GM12878 (cell line): ENCODE data around the gene IFNA14. TPM values are rescaled to one million over a fixed set of nuclear protein-coding genes. Genes with fewer than 3 reads are reported as not detected.

Experiments
- ATAC-seq: fragments of 200-7000 bp; cut with Tn5 transposase; 3 replicates; pipeline ENCODE4 v1.9.1; 2020; ENCODE audit warnings: mild to moderate bottlenecking, moderate library complexity
- BruUV-seq: library from RNA; stranded (reverse); fragments of 400-500 nt; replicated peaks from 2 replicates; lab custom pipeline; 2021; lab: Mats Ljungman, UMichigan
- CTCF ChIA-PET: fragments of 300-600 bp; sonication (Branson Sonifier 250); formaldehyde crosslinking; extraction: SDS; loops from one replicate; lab custom pipeline; 2021; ENCODE audit warnings: inconsistent platforms; lab: Yijun Ruan, JAX
- POLR2A ChIA-PET: fragments of 350-600 bp; formaldehyde crosslinking; extraction: SDS; loops from one replicate; lab custom pipeline; 2021; ENCODE audit warnings: inconsistent platforms; lab: Charles Lee
- RAD21 ChIA-PET: fragments of 300-600 bp; sonication (Branson Sonifier 250); formaldehyde crosslinking; loops from one replicate; lab custom pipeline; 2023; ENCODE audit warnings: antibody characterized with exemption; ENCODE audit not compliant: unreplicated experiment; lab: Charles Lee
- SMC1A ChIA-PET: fragments of 300-600 bp; sonication (Branson Sonifier 250); formaldehyde crosslinking; loops from one replicate; lab custom pipeline; 2023; ENCODE audit not compliant: unreplicated experiment, uncharacterized antibody; lab: Charles Lee
- DNase-seq: peaks from one replicate; pipeline ENCODE4 v3.0.0-alpha.2; 2011; ENCODE audit warnings: low read depth, low spot score
- FAIRE-seq: peaks from 3 replicates; lab custom pipeline; 2011; peaks lifted over from hg19 to GRCh38; lab: Jason Lieb, UNC
- H2AFZ ChIP-seq: 2 replicates; pipeline ENCODE4 v1.6.0; 2011; ENCODE audit warnings: low read depth, low read length, control low read depth; ENCODE audit not compliant: control insufficient read depth
- H3K27ac ChIP-seq: 2 replicates; pipeline ENCODE4 v1.5.1; 2011; ENCODE audit warnings: control low read depth; ENCODE audit not compliant: control insufficient read depth, insufficient read depth
- H3K27me3 ChIP-seq, 2 experiments: replicated peaks in 1 of 2; 2 replicates each; pipeline versions ENCODE4 v1.6.0 to v1.6.1; 2011; ENCODE audit warnings: low read length in 1 of 2; ENCODE audit not compliant: control insufficient read depth in 2 of 2, insufficient read depth in 2 of 2
- H3K36me3 ChIP-seq, 2 experiments: 2 replicates each; pipeline ENCODE4 v1.5.1; 2011; ENCODE audit warnings: low read length in 1 of 2; ENCODE audit not compliant: control insufficient read depth in 2 of 2, insufficient read depth in 2 of 2
- H3K4me1 ChIP-seq: 2 replicates; pipeline ENCODE4 v1.6.1; 2011; ENCODE audit warnings: mild to moderate bottlenecking, low read length, moderate library complexity, mixed read lengths; ENCODE audit not compliant: control insufficient read depth, insufficient read depth
- H3K4me2 ChIP-seq: 2 replicates; pipeline ENCODE4 v1.6.0; 2011; ENCODE audit warnings: control low read depth; ENCODE audit not compliant: control insufficient read depth, insufficient read depth
- H3K4me3 ChIP-seq: fragments of 200-600 bp; sonication (generic); 2 replicates; pipeline ENCODE4 v1.5.1; 2016
- H3K79me2 ChIP-seq: 2 replicates; pipeline ENCODE4 v1.6.0; 2011; ENCODE audit warnings: low read length; ENCODE audit not compliant: control insufficient read depth, insufficient read depth
- H3K9ac ChIP-seq: 2 replicates; pipeline ENCODE4 v1.8.0; 2011; ENCODE audit warnings: low read length, control low read depth, mixed read lengths; ENCODE audit not compliant: control insufficient read depth, insufficient read depth
- H3K9me3 ChIP-seq: replicated peaks from 3 replicates; pipeline ENCODE4 v1.5.1; 2011; ENCODE audit warnings: mild to moderate bottlenecking, low read length; ENCODE audit not compliant: control insufficient read depth, insufficient read depth
- H4K20me1 ChIP-seq: 2 replicates; pipeline ENCODE4 v1.6.0; 2011; ENCODE audit not compliant: control insufficient read depth, insufficient read depth
- BHLHE40 ChIP-seq, 2 experiments: fragments of 450-650 bp in 1 of 2; IDR thresholded peaks; 2 replicates each; pipeline ENCODE4 v1.6.1; 2011 to 2017; ENCODE audit warnings: low read depth in 2 of 2, borderline replicate concordance in 1 of 2, improper control_type of control experiment in 1 of 2, low read length in 1 of 2, mild to moderate bottlenecking in 1 of 2
- CBX3 ChIP-seq: fragments of 200-600 bp; sonication (generic); IDR thresholded peaks from 2 replicates; pipeline ENCODE4 v1.6.1; 2016; ENCODE audit warnings: low read depth, borderline replicate concordance
- CBX5 ChIP-seq: sonication (generic); IDR thresholded peaks from 2 replicates; pipeline ENCODE4 v1.6.1; 2016; ENCODE audit warnings: low read depth, moderate library complexity, mild to moderate bottlenecking, inconsistent platforms
- CEBPB ChIP-seq, 2 experiments: fragments of 150-350 bp in 1 of 2; IDR thresholded peaks; 2 replicates each; pipeline ENCODE4 v1.6.1; 2012 to 2014; ENCODE audit warnings: low read depth in 2 of 2, low read length in 2 of 2, borderline replicate concordance in 1 of 2, inconsistent platforms in 1 of 2
- CHD1 ChIP-seq: IDR thresholded peaks from 2 replicates; pipeline ENCODE4 v1.6.1; 2012; ENCODE audit warnings: low read depth, low read length, improper control_type of control experiment
- CREM ChIP-seq: IDR thresholded peaks from 2 replicates; pipeline ENCODE4 v1.6.1; 2014; ENCODE audit warnings: antibody characterized with exemption, low read depth
- CUX1 ChIP-seq: IDR thresholded peaks from 2 replicates; pipeline ENCODE4 v1.6.1; 2012; ENCODE audit warnings: improper control_type of control experiment, low read depth, low read length; ENCODE audit not compliant: insufficient replicate concordance
- EGR1 ChIP-seq, 2 experiments: IDR thresholded peaks; 1 replicate in 1 of 2; 2 replicates in 1 of 2; pipeline ENCODE4 v1.6.1; 2011 to 2012; ENCODE audit warnings: low read depth in 2 of 2, low read length in 2 of 2, borderline replicate concordance in 1 of 2, mild to moderate bottlenecking in 1 of 2, moderate library complexity in 1 of 2
- FOS ChIP-seq: IDR thresholded peaks from 3 replicates; pipeline ENCODE4 v1.6.1; 2011; ENCODE audit warnings: borderline replicate concordance; ENCODE audit not compliant: insufficient read length; ENCODE audit errors: extremely low read depth
- IKZF1 ChIP-seq: fragments of 450-650 bp; conservative IDR thresholded peaks from 2 replicates; pipeline ENCODE4 v1.6.1; 2017; ENCODE audit warnings: antibody characterized with exemption, mild to moderate bottlenecking
- LARP7 ChIP-seq: fragments of 450-650 bp; IDR thresholded peaks from 2 replicates; pipeline ENCODE4 v1.6.1; 2017; ENCODE audit warnings: mild to moderate bottlenecking
- PAX8 ChIP-seq: fragments of 450-650 bp; IDR thresholded peaks from 2 replicates; pipeline ENCODE4 v1.6.1; 2017; ENCODE audit warnings: mild to moderate bottlenecking, moderate library complexity
- REST ChIP-seq: IDR thresholded peaks from 2 replicates; pipeline ENCODE4 v1.6.1; 2012; ENCODE audit warnings: mild to moderate bottlenecking, low read depth, low read length
- SIX5 ChIP-seq: IDR thresholded peaks from 2 replicates; pipeline ENCODE4 v1.6.1; 2011; ENCODE audit warnings: mild to moderate bottlenecking, low read depth, low read length, moderate library complexity; ENCODE audit not compliant: severe bottlenecking
- ZNF24 ChIP-seq: fragments of 450-650 bp; IDR thresholded peaks from 2 replicates; pipeline ENCODE4 v1.6.1; 2017; ENCODE audit warnings: antibody characterized with exemption, mild to moderate bottlenecking
- ZNF622 ChIP-seq: fragments of 450-650 bp; IDR thresholded peaks from 2 replicates; pipeline ENCODE4 v1.6.1; 2017; ENCODE audit warnings: mild to moderate bottlenecking, inconsistent platforms
- WGBS: methylation state at CpG from one replicate; pipeline ENCODE4 v1.1.6; 2016; ENCODE audit warnings: low lambda C conversion rate; ENCODE audit not compliant: insufficient replicate concordance, insufficient coverage; ENCODE audit errors: missing lambda C conversion rate; 5-methylcytosine and 5-hydroxymethylcytosine counted together
- in situ Hi-C: fragments of 300-500 bp; cut with MboI; formaldehyde crosslinking; loops from 9 replicates; pipeline ENCODE4 v1.14.3; 2018; ENCODE audit warnings: mixed read lengths
- intact Hi-C: fragments of 100-400 bp; cut with micrococcal nuclease; formaldehyde crosslinking; loops from one replicate; pipeline ENCODE4 v1.14.2; 2022; ENCODE audit not compliant: unreplicated experiment
- polyA plus RNA-seq, 11 experiments: library from polyadenylated mRNA; depleted of rRNA in 4 of 11; unstranded in 6 of 11; stranded (reverse) in 5 of 11; fragments of >200 nt; fragmentation: Nextera tagmentation in 4 of 11; fragmentation: Illumina TruSeq in 1 of 11; extraction: Ambion mirVana in 4 of 11; extraction: Trizol in 1 of 11; gene quantifications; 1 replicate in 1 of 11; 2 replicates in 10 of 11; pipeline versions ENCODE4 v1.2.1 to v1.2.3, GENCODE V29; 2011 to 2016; ENCODE audit warnings: inconsistent platforms in 2 of 11, missing spikeins in 2 of 11, low read depth in 1 of 11
- total RNA-seq, 4 experiments: library from RNA; depleted of rRNA in 3 of 4; stranded (reverse); fragments of >200 nt in 3 of 4; fragmentation: Illumina TruSeq in 1 of 4; extraction: Trizol in 1 of 4; gene quantifications; 2 replicates each; pipeline versions ENCODE4 v1.2.1 to v1.2.3, GENCODE V29; 2013 to 2021

The IFNA14 gene
- total and polyA plus RNA-seq, 10 of the 15 experiments (the other 5 are each of a cell fraction or from before 2014, with no cell fraction given) = not detected

- Histone ChIP-seq H3K36me3 (no peaks in the 10 kb centered on the region), H3K4me3 (no peak overlapping the region), H3K79me2 (no peaks in the 10 kb centered on the region), H3K9ac (no peak overlapping the region), H2AFZ (no peak overlapping the region), H3K27ac (no peak overlapping the region), H3K4me1 (no peaks in the 10 kb centered on the region), H3K4me2 (no peak overlapping the region), H3K27me3 (peaks cover 0 to 2% of the 10 kb centered on the region in 2 experiments; a peak in 1 of 4 replicates), H4K20me1 (no peaks in the 10 kb centered on the region), H3K9me3 (no peaks in the 10 kb centered on the region)
- in situ Hi-C loops = no loop called here
- no TSS peak for BruUV-seq
- DNase-seq (no peak), ATAC-seq (no peak), FAIRE-seq (no peak)
- 83% methylated on average over 2 of the region's 2 CpGs for WGBS
- POLR2A ChIA-PET = no interaction called here
- intact Hi-C loops = no loop called here
- CTCF ChIA-PET = interaction anchor here (1.2 kb wide), 1 partner anchor 37 kb away, joined by 4 read pairs; no protein-coding TSS in a partner anchor
- SMC1A ChIA-PET = no interaction called here
- RAD21 ChIA-PET = no interaction called here
- TF ChIP-seq LARP7 (no peak), SIX5 (no peak), ZNF622 (no peak), CUX1 (no peak), IKZF1 (no peak), ZNF24 (no peak), CBX3 (no peak), BHLHE40 (IDR thresholded peaks at IDR 0.05; ENCODE audit: borderline replicate concordance in 1 of 2, low read depth in 2 of 2, low read length in 1 of 2) (no peak), CREM (no peak), PAX8 (no peak), CHD1 (no peak), CEBPB (IDR thresholded peaks at IDR 0.05; ENCODE audit: borderline replicate concordance in 1 of 2, low read depth in 2 of 2, low read length in 2 of 2) (no peak), CBX5 (no peak), REST (no peak), EGR1 (IDR thresholded peaks at IDR 0.05; ENCODE audit: borderline replicate concordance in 1 of 2, low read depth in 2 of 2, low read length in 2 of 2) (no peak), FOS (no peak)
These were observed 41.5 kb upstream of the IFNA14 start for GRCh38 chr9:21281275-21281674.
